ENCODE data around the gene RGL3.
A peak's percentile ranks its signal among the peaks of the same experiment; 100 is the strongest.
"Not testable (repeated sequence)": the region's sequence is repeated elsewhere in the genome, so short reads cannot be mapped to it uniquely, and the experiment has no call there.

The RGL3 gene

DNA sequence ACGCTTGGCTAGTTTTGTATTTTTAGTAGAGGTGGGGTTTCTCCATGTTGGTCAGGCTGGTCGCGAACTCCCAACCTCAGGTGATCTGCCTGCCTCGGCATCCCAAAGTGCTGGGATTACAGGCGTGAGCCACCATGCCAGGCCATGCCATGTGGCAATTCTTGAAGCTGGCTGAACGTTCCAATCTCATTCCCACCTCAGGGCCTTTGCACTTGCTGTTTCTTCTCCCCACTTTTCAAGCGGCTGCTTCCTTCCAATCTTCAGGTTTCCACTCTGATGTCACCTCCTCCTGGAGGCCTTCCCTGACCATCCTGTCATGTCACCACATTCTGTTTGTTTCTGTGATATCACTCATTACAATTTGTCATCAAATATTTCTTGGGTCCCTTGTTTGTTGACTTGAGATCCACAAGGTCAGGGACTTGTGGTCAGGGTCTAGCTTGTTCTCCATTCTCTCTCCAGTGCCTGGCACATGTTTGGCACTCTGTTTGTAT, 39.2 kb downstream of the RGL3 start:
- no peak for DNase-seq

DNA sequence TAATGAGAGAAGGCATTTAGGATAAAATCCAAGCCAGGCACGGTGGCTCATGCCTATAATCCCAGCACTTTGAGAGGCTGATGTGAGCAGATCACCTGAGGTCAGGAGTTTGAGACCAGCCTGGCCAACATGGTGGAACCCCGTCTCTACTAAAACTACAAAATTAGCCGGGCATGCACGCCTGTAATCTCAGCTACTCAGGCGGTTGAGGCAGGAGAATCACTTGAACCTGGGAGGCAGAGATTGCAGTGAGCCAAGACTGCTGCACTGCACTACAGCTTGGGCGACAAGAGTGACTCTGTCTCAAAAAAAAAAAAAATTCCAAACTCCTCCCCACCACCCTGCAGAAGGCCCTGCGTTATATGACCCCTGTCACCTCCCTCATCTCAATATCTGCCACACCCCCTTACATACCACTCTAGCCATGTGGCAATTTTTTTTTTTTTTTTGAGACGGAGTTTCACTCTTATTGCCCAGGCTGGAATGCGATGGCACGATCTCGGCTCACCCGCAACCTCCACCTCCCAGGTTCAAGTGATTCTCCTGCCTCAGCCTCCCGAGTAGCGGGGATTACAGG, 39.8 kb downstream of the RGL3 start:
- DNase-seq = not testable (repeated sequence)

GRCh38 chr19:11378319-11379189, 40.6 kb downstream of the RGL3 start:
- DNase-seq = no peak

DNA sequence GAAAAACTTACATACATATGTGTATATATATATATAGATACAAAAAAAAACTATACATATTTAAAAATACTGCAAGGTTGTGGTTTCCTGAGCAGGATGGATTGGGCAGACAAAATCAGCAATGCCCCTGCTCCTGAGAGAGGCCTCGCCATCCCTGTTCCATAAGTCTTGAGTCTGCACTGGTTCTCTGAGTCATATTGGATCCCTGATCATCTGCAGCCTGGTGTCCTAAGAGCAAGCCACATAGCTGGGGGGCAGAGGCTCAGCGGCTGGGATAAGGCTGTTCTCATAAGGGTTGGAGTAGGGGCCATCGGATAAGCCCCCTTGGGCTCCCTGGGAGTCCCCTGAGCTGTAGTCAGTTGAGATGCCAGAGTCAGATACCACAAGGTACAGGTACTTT, 41.4 kb downstream of the RGL3 start:
- no peak for DNase-seq

DNA sequence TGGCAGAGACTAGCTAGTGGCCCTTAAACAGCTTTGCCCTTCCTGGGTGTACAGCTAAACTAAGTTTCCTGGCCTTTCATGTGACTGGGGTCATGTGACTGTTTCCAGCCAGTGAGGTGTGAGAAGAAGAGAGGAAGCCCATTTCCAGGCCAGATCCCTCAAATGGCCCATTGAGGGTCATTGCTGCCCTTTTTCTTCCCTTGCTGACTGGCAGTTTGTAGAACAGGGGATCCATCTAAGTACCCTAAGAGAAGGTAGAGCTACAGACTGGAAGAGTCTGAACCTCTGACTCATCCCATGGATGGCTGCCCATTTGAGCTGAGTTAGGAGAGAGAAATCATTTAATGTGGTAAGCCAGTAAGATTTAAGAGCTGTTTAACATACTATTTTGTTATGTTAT, 41.9 kb downstream of the RGL3 start:
- DNase-seq = peak; percentile 23

GRCh38 chr19:11375143-11375948, 43.8 kb downstream of the RGL3 start:
- peak; percentile 57 for DNase-seq

- peak; percentile 100 for DNase-seq
These were observed 44.5 kb downstream of the RGL3 start, which contains the start of gene SWSAP1 for GRCh38 chr19:11374433-11375142. Gene SWSAP1 (plus strand): TSS chr19:11374666. CDS start chr19:11374681, 15 bp downstream.

- peak; percentile 28 for DNase-seq
These were observed 45.2 kb downstream of the RGL3 start for GRCh38 chr19:11373885-11374432.

DNA sequence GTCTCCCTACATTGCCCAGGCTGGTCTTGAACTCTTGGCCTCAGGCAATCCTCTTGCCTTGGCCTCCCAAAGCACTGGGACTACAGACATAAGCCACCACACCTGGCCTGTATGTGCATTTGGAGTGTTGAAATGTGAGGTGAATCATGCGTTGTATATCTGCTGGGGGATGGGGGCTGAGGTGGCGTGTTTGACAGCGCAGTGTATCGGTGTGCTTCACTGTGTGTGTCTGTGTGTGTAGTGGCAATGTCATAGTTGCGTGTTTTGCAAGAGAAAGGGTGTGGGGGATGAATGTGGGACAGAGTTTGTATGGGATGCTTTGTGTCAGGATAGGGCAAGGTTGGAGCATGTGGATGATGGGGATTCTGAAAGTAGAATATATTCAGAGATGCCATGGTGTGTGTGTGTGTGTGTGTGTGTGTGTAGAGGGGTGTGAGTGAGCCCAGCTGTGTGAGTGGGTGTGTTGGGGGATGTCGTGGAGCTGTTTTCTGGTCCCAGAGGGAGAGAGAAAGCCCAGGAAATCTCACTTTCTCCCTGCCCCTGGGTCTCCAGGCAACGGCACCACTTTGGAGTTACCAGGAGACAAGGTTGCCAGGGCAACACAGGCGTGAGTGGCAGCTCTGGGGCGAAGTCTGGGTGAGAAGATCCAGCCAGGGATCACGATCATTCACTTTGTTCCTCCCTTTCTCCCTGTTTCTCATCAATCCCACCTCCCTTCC, 45.8 kb downstream of the RGL3 start:
- DNase-seq = no peak

DNA sequence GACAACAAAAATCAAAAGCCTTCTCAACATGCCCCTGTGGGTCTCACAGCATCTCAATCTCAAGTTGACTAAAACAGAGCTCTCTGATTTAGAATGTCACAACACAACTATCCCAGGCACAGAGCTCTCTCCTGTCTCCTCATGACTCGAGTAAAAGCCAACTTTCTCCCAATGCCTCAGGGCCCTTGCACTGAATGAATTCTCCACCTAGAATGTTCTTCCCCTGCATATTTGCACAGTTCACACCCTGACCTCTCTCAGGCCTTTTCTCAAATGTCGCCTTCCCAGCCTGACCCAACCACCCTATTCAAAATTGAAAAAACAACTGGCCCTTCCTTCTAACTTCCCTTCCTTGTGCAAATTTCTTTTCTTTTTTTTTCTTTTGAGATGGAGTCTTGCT, 48.4 kb downstream of the RGL3 start:
- DNase-seq = no peak

DNA sequence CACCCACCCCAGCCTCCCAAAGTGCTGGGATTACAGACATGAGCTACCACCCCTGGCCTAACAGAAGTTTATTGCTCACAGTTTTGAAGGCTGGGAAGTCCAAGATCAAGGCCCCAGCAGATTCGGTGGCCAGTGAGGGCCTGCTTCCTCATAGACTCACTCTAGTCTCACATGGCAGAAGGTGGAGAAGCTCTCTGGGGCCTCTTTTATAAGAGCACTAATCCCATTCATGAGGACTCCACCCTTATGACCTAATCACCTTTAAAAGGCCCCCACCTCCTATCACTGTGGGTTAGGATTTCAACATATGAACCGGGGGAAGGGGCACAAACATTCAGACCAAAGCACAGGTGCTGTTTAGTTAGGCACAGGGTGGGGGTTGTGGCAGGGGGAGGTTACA, 51.6 kb downstream of the RGL3 start:
- no peak for DNase-seq

GRCh38 chr19:11365557-11366117, 53.5 kb downstream of the RGL3 start:
- no peak for DNase-seq

- DNase-seq = no peak
These were observed 54.2 kb downstream of the RGL3 start for GRCh38 chr19:11364935-11365334.

GRCh38 chr19:11364296-11364904, 54.7 kb downstream of the RGL3 start:
- no peak for DNase-seq

GRCh38 chr19:11363881-11364280, 55.2 kb downstream of the RGL3 start:
- no peak for DNase-seq

- no peak for DNase-seq
These were observed 57.1 kb downstream of the RGL3 start for GRCh38 chr19:11361771-11362731.

DNA sequence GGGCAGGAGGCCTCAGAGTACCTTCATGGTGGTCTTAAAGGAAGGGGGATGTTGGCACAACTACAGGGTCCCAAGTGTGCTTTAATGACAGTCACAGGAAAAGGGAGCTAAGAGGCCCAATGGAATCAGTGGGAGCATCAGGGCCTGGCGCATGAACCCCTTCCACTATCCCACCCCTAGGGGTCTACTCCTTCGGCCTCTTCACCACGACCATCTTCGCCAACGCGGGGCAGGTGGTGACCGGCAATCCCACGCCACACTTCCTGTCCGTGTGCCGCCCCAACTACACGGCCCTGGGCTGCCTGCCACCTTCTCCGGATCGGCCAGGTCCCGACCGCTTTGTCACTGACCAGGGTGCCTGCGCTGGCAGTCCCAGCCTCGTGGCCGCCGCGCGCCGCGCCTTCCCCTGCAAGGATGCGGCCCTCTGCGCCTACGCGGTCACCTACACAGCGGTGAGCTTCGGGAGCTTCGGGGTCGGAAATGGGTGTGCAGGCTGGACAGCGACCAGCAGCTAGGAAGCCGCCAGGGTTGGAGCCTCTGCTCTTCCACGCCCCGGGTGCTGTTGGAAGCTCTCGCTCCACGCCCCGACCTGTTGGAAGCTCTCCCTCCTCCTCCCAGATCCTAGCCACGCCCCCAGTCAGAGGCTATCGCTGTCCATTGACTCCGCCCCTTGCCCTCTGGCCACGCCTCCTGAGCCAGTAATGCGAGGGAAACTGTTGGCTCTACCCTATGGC, 57.9 kb downstream of the RGL3 start:
- no peak for DNase-seq

GRCh38 chr19:11359421-11359820, 59.7 kb downstream of the RGL3 start:
- no peak for DNase-seq
